Adrenal gland (tissue), 5 donors: ENCODE data around the gene ZCCHC8.

Experiments
- CTCF ChIP-seq, 6 experiments: fragments of 450-650 bp in 4 of 6; fragments of 200-600 bp in 2 of 6; sonication (generic) in 1 of 6; IDR thresholded peaks; 1 replicate in 5 of 6; 2 replicates in 1 of 6; pipeline versions ENCODE4 v1.5.1 to v1.8.0; 2016 to 2021; ENCODE audit warnings: antibody characterized with exemption in 6 of 6, mild to moderate bottlenecking in 2 of 6, moderate library complexity in 1 of 6
- POLR2A ChIP-seq, 2 donors: fragments of 450-650 bp; IDR thresholded peaks; one replicate each; pipeline ENCODE4 v1.6.1; 2017; ENCODE audit warnings: antibody characterized with exemption in 2 of 2, mild to moderate bottlenecking in 2 of 2, moderate library complexity in 1 of 2
- donor health status: DM: no; HTN: no; CAD: no.

- no peak for TF ChIP-seq POLR2A (IDR thresholded peaks at IDR 0.05)
- no peak for TF ChIP-seq CTCF (IDR thresholded peaks at IDR 0.05)
These were observed 33.1 kb upstream of the ZCCHC8 start for GRCh38 chr12:122533856-122534255.
